Esophagus muscularis mucosa (tissue), 3 donors: ENCODE data around the gene SHMT2.

Source experiments
- EP300 ChIP-seq: sonication (generic); formaldehyde crosslinking; IDR thresholded peaks from one replicate; pipeline ENCODE4 v1.6.1; 2017; ENCODE audit warnings: antibody characterized with exemption
- TF ChIP-seq, protein P1 (sequence below), 3 experiments: fragments of 200-600 bp in 2 of 3; fragments of 450-650 bp in 1 of 3; sonication (generic) in 2 of 3; IDR thresholded peaks; one replicate each; pipeline ENCODE4 v1.5.1; 2017 to 2019; ENCODE audit warnings: antibody characterized with exemption in 3 of 3, mild to moderate bottlenecking in 2 of 3, moderate library complexity in 1 of 3

DNA sequence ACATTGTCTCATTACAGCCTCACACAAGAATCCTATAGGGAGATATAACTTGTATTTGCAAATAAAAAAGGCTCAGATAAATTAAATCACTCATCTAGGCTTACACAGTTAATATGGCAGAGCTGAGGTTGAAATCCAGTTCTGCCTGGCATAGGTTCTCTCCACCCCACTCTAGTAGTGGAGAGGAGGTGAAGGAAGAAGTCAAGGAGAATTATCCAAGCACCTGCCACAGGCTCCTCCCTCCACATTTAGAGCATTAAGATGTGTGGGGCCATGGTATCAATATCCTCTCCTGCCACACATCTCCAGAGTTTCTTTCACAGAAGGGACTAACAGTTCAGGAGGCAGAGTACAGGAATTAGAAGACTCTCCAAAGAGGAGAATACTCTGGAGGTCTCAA is 44.0 kb downstream of the SHMT2 start:
- TF ChIP-seq, protein P1, sequence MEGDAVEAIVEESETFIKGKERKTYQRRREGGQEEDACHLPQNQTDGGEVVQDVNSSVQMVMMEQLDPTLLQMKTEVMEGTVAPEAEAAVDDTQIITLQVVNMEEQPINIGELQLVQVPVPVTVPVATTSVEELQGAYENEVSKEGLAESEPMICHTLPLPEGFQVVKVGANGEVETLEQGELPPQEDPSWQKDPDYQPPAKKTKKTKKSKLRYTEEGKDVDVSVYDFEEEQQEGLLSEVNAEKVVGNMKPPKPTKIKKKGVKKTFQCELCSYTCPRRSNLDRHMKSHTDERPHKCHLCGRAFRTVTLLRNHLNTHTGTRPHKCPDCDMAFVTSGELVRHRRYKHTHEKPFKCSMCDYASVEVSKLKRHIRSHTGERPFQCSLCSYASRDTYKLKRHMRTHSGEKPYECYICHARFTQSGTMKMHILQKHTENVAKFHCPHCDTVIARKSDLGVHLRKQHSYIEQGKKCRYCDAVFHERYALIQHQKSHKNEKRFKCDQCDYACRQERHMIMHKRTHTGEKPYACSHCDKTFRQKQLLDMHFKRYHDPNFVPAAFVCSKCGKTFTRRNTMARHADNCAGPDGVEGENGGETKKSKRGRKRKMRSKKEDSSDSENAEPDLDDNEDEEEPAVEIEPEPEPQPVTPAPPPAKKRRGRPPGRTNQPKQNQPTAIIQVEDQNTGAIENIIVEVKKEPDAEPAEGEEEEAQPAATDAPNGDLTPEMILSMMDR (IDR thresholded peaks at IDR 0.05): no peak
- no peak for TF ChIP-seq EP300
